AG09319 (cell line): ENCODE measurements around the gene LFNG.

Experiments
- DNase-seq: peaks from one replicate; pipeline ENCODE4 v3.0.0-alpha.2; 2010; ENCODE audit warnings: low read depth; ENCODE audit errors: extremely low read depth
- CTCF ChIP-seq: IDR thresholded peaks from 2 replicates; pipeline ENCODE4 v1.5.1; 2011; ENCODE audit warnings: low read depth, mild to moderate bottlenecking, inconsistent platforms, low read length, moderate library complexity

The LFNG gene

GRCh38 chr7:2523941-2524807 is 4.6 kb downstream of the LFNG start:
- DNase-seq, result no peak
- TF ChIP-seq CTCF, result no peak

- DNase-seq, result no peak
- no peak for TF ChIP-seq CTCF
These were observed 5.5 kb downstream of the LFNG start for GRCh38 chr7:2524808-2525657.

DNA sequence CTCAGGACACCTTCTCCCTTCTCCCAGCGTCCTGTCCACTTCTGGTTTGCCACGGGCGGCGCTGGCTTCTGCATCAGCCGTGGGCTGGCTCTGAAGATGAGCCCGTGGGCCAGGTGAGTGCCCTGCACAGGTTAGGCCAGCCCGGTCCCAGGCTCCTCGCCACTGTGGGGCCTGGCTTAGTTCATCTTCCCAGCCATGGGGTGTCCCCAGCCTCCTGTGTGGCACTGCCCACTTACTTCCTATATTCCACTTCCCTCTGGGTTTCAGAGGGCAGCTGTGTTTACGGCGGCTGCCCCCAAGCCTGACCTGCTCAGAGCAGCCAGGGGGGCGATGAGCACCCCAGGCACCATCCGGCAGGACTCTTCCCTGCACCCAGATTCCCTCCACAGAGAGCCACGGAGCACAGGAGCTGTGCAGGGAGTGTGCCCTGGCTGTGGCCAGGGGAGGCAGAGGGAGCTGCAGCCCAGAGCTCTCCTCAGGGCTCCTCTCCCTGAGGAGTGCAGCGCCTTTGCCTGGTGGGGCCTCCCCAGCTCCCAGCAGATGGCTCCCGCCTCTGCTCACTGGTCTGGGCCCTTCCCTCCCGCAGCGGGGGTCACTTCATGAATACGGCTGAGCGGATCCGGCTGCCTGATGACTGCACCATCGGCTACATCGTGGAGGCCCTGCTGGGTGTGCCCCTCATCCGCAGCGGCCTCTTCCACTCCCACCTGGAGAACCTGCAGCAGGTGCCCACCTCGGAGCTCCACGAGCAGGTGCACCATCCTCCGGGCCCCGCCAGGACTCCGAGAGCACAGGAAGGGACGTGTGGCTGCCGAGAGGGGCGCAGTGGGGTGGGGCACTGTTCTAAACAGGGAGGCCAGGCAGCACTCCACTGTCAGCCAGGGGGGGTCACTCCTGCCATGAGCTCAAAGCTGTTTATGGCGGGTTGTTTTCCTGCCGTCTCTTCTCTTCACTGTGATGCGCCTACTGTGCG is 6.4 kb downstream of the LFNG start:
- no peak for TF ChIP-seq CTCF
- DNase-seq, result no peak

DNA sequence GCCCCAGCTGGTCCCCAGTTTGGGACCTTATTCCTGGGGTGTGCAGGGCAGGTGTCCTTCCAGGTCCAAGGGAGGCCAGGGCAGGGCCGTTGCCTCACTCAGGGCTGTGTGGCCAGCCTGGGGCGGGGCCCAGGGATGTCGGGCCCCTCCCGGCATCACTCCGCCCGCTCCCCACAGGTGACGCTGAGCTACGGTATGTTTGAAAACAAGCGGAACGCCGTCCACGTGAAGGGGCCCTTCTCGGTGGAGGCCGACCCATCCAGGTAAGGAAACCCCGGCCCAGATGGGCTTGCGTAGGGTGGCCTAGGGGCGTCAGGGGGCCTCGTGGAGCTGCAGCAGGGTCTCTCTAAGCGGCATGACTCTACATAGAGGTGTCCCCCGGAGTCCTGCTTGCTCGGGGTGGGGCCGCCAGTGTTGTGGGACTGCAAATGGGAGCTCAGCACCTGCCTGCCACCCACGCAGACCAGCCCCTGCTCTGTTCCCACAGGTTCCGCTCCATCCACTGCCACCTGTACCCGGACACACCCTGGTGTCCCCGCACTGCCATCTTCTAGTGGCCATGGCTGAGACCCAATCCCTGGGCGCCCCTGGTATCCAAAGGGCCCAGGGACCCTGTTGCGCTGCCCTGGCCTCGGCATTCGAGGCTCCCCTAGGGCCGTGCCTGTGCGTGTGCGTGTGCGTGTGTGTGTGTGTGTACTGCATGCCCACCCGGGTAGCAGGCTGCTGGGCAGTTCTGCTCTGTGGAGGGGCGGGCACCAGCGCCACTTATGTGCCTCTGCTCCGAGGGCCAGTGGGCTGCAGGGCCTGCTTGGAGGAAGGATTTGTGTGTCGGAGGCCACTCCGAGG is 7.3 kb downstream of the LFNG start:
- no peak for TF ChIP-seq CTCF
- DNase-seq, result no peak

GRCh38 chr7:2527505-2528467 is 8.2 kb downstream of the LFNG start:
- no peak for TF ChIP-seq CTCF
- no peak for DNase-seq
